BJ (cell line): Measurements from ENCODE around the gene CDK4. TPM values are rescaled to one million over a fixed set of nuclear protein-coding genes. Genes with fewer than 3 reads are reported as not detected.

Experiments
- CTCF ChIA-PET: fragments of 350-600 bp; formaldehyde crosslinking; extraction: SDS; loops from one replicate; lab custom pipeline; 2021; ENCODE audit warnings: antibody characterized with exemption, inconsistent platforms; lab: Yijun Ruan, JAX
- POLR2A ChIA-PET: fragments of 300-600 bp; sonication (Branson Sonifier 250); formaldehyde crosslinking; extraction: SDS; loops from one replicate; lab custom pipeline; 2021; ENCODE audit warnings: antibody characterized with exemption; lab: Charles Lee
- DNase-seq: peaks from one replicate; pipeline ENCODE4 v3.0.0-alpha.2; 2011; ENCODE audit warnings: low read depth
- H3K27me3 ChIP-seq: 2 replicates; pipeline ENCODE4 v1.6.0; 2011; ENCODE audit warnings: low read length; ENCODE audit not compliant: control insufficient read depth, insufficient read depth
- H3K36me3 ChIP-seq: 2 replicates; pipeline ENCODE4 v1.5.1; 2011; ENCODE audit warnings: low read length; ENCODE audit not compliant: control insufficient read depth, insufficient read depth
- H3K4me3 ChIP-seq: 2 replicates; pipeline ENCODE4 v1.5.1; 2011; ENCODE audit warnings: low read depth, mild to moderate bottlenecking, control low read depth, low read length
- CTCF ChIP-seq: IDR thresholded peaks from 2 replicates; pipeline ENCODE4 v1.5.1; 2011; ENCODE audit warnings: low read depth, mild to moderate bottlenecking, control low read depth, inconsistent platforms, low read length, moderate library complexity; ENCODE audit not compliant: insufficient read depth
- polyA plus RNA-seq: library from polyadenylated mRNA; depleted of rRNA; stranded (reverse); fragments of >200 nt; gene quantifications from 2 replicates; pipeline ENCODE4 v1.2.3, GENCODE V29; 2011

The CDK4 gene
- polyA plus RNA-seq, 1 experiment = 293 TPM

- DNase-seq = no peak
- H3K27me3 ChIP-seq = peaks cover 11% of the 10 kb centered on the region
- H3K36me3 ChIP-seq = peaks cover 4% of the 10 kb centered on the region
- TF ChIP-seq CTCF = no peak
- no peak overlapping the region for H3K4me3 ChIP-seq
- ChIA-PET CTCF (interaction anchor here (1.8 kb wide), 1 partner anchor 10 kb away, joined by 5 read pairs; no protein-coding TSS in a partner anchor), POLR2A (no interaction called here)
Observed at GRCh38 chr12:57730336-57731067, 21.6 kb downstream of the CDK4 start.

- ChIA-PET CTCF (interaction anchor here (1.4 kb wide), 1 partner anchor 271 kb away, joined by 4 read pairs; no protein-coding TSS in a partner anchor), POLR2A (no interaction called here)
- peaks cover 4% of the 10 kb centered on the region for H3K36me3 ChIP-seq
- no peak overlapping the region for H3K4me3 ChIP-seq
- no peak for DNase-seq
- H3K27me3 ChIP-seq = peaks cover 7% of the 10 kb centered on the region
- TF ChIP-seq CTCF = no peak
Observed at GRCh38 chr12:57729321-57729844, 22.7 kb downstream of the CDK4 start.

GRCh38 chr12:57727758-57728395 lies 24.2 kb downstream of the CDK4 start:
- H3K4me3 ChIP-seq = no peak overlapping the region
- peaks cover 4% of the 10 kb centered on the region for H3K36me3 ChIP-seq
- no peak for DNase-seq
- peaks cover 3% of the 10 kb centered on the region; the same call in 1 of the 2 replicates for H3K27me3 ChIP-seq
- TF ChIP-seq CTCF = no peak
- ChIA-PET POLR2A (no interaction called here), CTCF (interaction anchor here (2.3 to 2.9 kb wide), 2 partner anchors 17 to 34 kb away, joined by 9 to 14 read pairs; partner anchors contain the start of genes OS9 and TSPAN31)

GRCh38 chr12:57726884-57727757 lies 25.0 kb downstream of the CDK4 start:
- CTCF ChIA-PET = interaction anchor here (0.7 to 3.0 kb wide), 17 partner anchors 9 to 1056 kb away, joined by 3 to 58 read pairs (median 4); partner anchors contain the start of genes AGAP2, B4GALNT1, CDK4 and OS9
- H3K36me3 ChIP-seq = peaks cover 4% of the 10 kb centered on the region
- POLR2A ChIA-PET = no interaction called here
- H3K4me3 ChIP-seq = peak overlapping the region; percentile 93
- no peak for DNase-seq
- TF ChIP-seq CTCF = peak; percentile 61
- H3K27me3 ChIP-seq = 0 out of 2 replicates have a peak, but pooled peaks cover 1% of the 10 kb centered on the region
